Kidney epithelial cell (primary cell): Measurements from ENCODE around the gene ELMO3. TPM values are rescaled to one million over a fixed set of nuclear protein-coding genes. Genes with fewer than 3 reads are reported as not detected.

ENCODE experiments used
- DNase-seq: peaks from one replicate; pipeline ENCODE4 v3.0.0-alpha.2; 2010; ENCODE audit warnings: low read depth
- H3K27me3 ChIP-seq: 2 replicates; pipeline ENCODE4 v1.6.0; 2011; ENCODE audit warnings: low read length; ENCODE audit not compliant: control insufficient read depth, insufficient read depth
- H3K36me3 ChIP-seq: 2 replicates; pipeline ENCODE4 v1.5.1; 2011; ENCODE audit warnings: low read length; ENCODE audit not compliant: control insufficient read depth, insufficient read depth
- H3K4me3 ChIP-seq: 2 replicates; pipeline ENCODE4 v1.5.1; 2011; ENCODE audit warnings: low read depth, mild to moderate bottlenecking, control low read depth, low read length
- CTCF ChIP-seq: IDR thresholded peaks from 2 replicates; pipeline ENCODE4 v1.5.1; 2011; ENCODE audit warnings: mild to moderate bottlenecking, moderate library complexity, low read length, control low read depth, inconsistent platforms; ENCODE audit not compliant: insufficient read depth, poor library complexity, severe bottlenecking
- total RNA-seq: library from RNA; depleted of rRNA; stranded (reverse); fragments of >200 nt; gene quantifications from 2 replicates; pipeline ENCODE4 v1.2.3, GENCODE V29; 2015

The ELMO3 gene
- total RNA-seq, 1 donor from 2014 or later: 5.9 TPM

GRCh38 chr16:67211674-67212073, 12.7 kb downstream of the ELMO3 start:
- DNase-seq: no peak
- Histone ChIP-seq H3K36me3 (no peaks in the 10 kb centered on the region), H3K27me3 (no peaks in the 10 kb centered on the region), H3K4me3 (no peak overlapping the region)
- TF ChIP-seq CTCF: no peak

GRCh38 chr16:67212766-67213165, 13.8 kb downstream of the ELMO3 start:
- DNase-seq: no peak
- TF ChIP-seq CTCF: no peak
- no peaks in the 10 kb centered on the region for H3K27me3 ChIP-seq
- H3K4me3 ChIP-seq: no peak overlapping the region
- H3K36me3 ChIP-seq: no peaks in the 10 kb centered on the region

GRCh38 chr16:67213197-67214019, 14.5 kb downstream of the ELMO3 start:
- no peak for DNase-seq
- TF ChIP-seq CTCF: no peak
- no peaks in the 10 kb centered on the region for H3K36me3 ChIP-seq
- no peak overlapping the region for H3K4me3 ChIP-seq
- no peaks in the 10 kb centered on the region for H3K27me3 ChIP-seq

DNA sequence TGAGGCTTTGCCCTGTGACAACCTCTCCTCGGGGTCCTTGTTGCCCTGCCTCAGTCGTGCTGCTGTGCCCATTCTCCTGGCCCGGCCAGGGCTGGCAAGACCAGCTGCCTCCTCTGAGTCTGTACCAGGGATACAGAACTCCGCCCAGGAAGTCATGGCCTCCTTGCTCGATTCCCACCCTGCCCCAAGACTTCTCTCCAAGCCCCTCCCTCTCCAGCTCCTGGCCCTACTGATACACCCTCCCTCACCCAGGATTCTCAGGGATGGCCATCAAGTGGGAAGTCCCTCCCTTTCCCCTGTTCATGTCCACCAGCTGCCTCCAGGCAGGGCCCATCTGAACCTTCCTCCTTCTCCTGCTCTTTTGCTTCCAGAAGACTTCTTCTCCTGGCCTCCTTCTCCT, 16.8 kb downstream of the ELMO3 start:
- TF ChIP-seq CTCF: no peak
- H3K36me3 ChIP-seq: no peaks in the 10 kb centered on the region
- H3K27me3 ChIP-seq: no peaks in the 10 kb centered on the region
- H3K4me3 ChIP-seq: no peak overlapping the region
- DNase-seq: no peak

GRCh38 chr16:67216612-67217490, 17.9 kb downstream of the ELMO3 start:
- DNase-seq: no peak
- Histone ChIP-seq H3K36me3 (no peaks in the 10 kb centered on the region), H3K27me3 (no peaks in the 10 kb centered on the region), H3K4me3 (no peak overlapping the region)
- no peak for TF ChIP-seq CTCF
